Renal cortex interstitium (tissue), 11 donors: ENCODE results near the gene JAGN1. TPM values are rescaled to one million over a fixed set of nuclear protein-coding genes. Genes with fewer than 3 reads are reported as not detected.
"Not testable (repeated sequence)": the region's sequence is repeated elsewhere in the genome, so short reads cannot be mapped to it uniquely, and the experiment has no call there.

Source experiments
- DNase-seq, 11 donors: peaks; one replicate each; pipeline ENCODE4 v3.0.0-alpha.2; 2013; ENCODE audit warnings: low read depth in 9 of 11, low spot score in 4 of 11; ENCODE audit errors: extremely low read depth in 1 of 11
- polyA plus RNA-seq, 3 donors: library from polyadenylated mRNA; unstranded; fragments of 120-200 nt; gene quantifications; one replicate each; pipeline ENCODE4 v1.2.1, GENCODE V29; 2013; ENCODE audit not compliant: insufficient read length in 3 of 3

JAGN1 gene
- polyA plus RNA-seq, 3 donors, result 40.4 to 47.0 (median 46.5) TPM

GRCh38 chr3:9934235-9934621 is 43.8 kb downstream of the JAGN1 start:
- DNase-seq, result no peak

- no peak for DNase-seq
Observed at GRCh38 chr3:9934993-9935392, 44.6 kb downstream of the JAGN1 start.

- no peak for DNase-seq
Observed at GRCh38 chr3:9935966-9936510, 45.6 kb downstream of the JAGN1 start.

- no peak for DNase-seq
Observed at GRCh38 chr3:9937486-9938238, 47.3 kb downstream of the JAGN1 start.

GRCh38 chr3:9938966-9939365 is 48.6 kb downstream of the JAGN1 start:
- DNase-seq, result no peak

GRCh38 chr3:9939906-9940305 is 49.5 kb downstream of the JAGN1 start:
- not testable (repeated sequence) for DNase-seq

GRCh38 chr3:9940746-9941145 is 50.3 kb downstream of the JAGN1 start:
- no peak for DNase-seq

GRCh38 chr3:9942164-9942563 is 51.8 kb downstream of the JAGN1 start:
- no peak for DNase-seq

GRCh38 chr3:9942934-9943690 is 52.7 kb downstream of the JAGN1 start:
- DNase-seq, result no peak

Other genes with a start within 250 kb of the JAGN1 start
- 10 to 100 TPM; 29.8 to 33.1 (median 33.1) TPM for gene MTMR14, start 241.1 kb upstream of the JAGN1 start, polyA plus RNA-seq
- under 1 TPM in 1 of 3 donors, not detected in 2; 0.29 TPM for gene CPNE9, start 186.8 kb upstream of the JAGN1 start, polyA plus RNA-seq
- gene BRPF1, start 158.9 kb upstream of the JAGN1 start, polyA plus RNA-seq, result 10 to 100 TPM; 17.8 to 21.3 (median 20.0) TPM
- 10 to 100 TPM; 57.5 to 77.5 (median 59.4) TPM for gene OGG1, start 140.7 kb upstream of the JAGN1 start, polyA plus RNA-seq
- gene CAMK1, start 120.7 kb upstream of the JAGN1 start, polyA plus RNA-seq, result 10 to 100 TPM; 16.0 to 22.6 (median 18.7) TPM
- gene TADA3, start 98.1 kb upstream of the JAGN1 start, polyA plus RNA-seq, result 10 to 100 TPM; 58.2 to 73.4 (median 71.1) TPM
- gene ARPC4, start 97.5 kb upstream of the JAGN1 start, polyA plus RNA-seq, result 100 to 1,000 TPM; 113 to 145 (median 141) TPM
- gene TTLL3, start 80.3 kb upstream of the JAGN1 start, polyA plus RNA-seq, result 10 to 100 TPM; 44.0 to 92.7 (median 47.5) TPM
- gene RPUSD3, start 46.6 kb upstream of the JAGN1 start, polyA plus RNA-seq, result 10 to 100 TPM; 29.9 to 36.6 (median 34.9) TPM
- under 1 TPM; 0.13 to 0.30 (median 0.17) TPM for gene CIDEC, start 10.4 kb upstream of the JAGN1 start, polyA plus RNA-seq
- 10 to 100 TPM in 1 of 3 donors, 1 to 10 TPM in 2; 8.9 to 14.5 (median 10.0) TPM for gene IL17RE, start 12.2 kb downstream of the JAGN1 start, polyA plus RNA-seq
- 10 to 100 TPM; 30.9 to 42.3 (median 39.6) TPM for gene IL17RC, start 26.5 kb downstream of the JAGN1 start, polyA plus RNA-seq
- gene CRELD1, start 43.2 kb downstream of the JAGN1 start, polyA plus RNA-seq, result 10 to 100 TPM; 50.6 to 72.2 (median 54.2) TPM
- 1 to 10 TPM; 3.7 to 4.8 (median 4.2) TPM for gene PRRT3, start 61.8 kb downstream of the JAGN1 start, polyA plus RNA-seq
- 10 to 100 TPM; 79.3 to 94.2 (median 91.4) TPM for gene EMC3, start 96.2 kb downstream of the JAGN1 start, polyA plus RNA-seq
- gene FANCD2, start 135.8 kb downstream of the JAGN1 start, polyA plus RNA-seq, result 10 to 100 TPM; 20.7 to 24.8 (median 22.6) TPM
- gene FANCD2OS, start 217.6 kb downstream of the JAGN1 start, polyA plus RNA-seq, result under 1 TPM in 1 of 3 donors, not detected in 2; 0.47 TPM
- 100 to 1,000 TPM; 178 to 213 (median 211) TPM for gene BRK1, start 225.1 kb downstream of the JAGN1 start, polyA plus RNA-seq